Mesodermal cell (in vitro differentiated cells): Measurements from ENCODE around the gene TDRD9.
"Not testable (repeated sequence)": the region's sequence is repeated elsewhere in the genome, so short reads cannot be mapped to it uniquely, and the experiment has no call there.

Source experiments
- H3K27ac ChIP-seq: 2 replicates; pipeline ENCODE4 v1.7.0; 2013; ENCODE audit warnings: mild to moderate bottlenecking, low read depth, low read length, moderate library complexity; ENCODE audit not compliant: severe bottlenecking
- H3K36me3 ChIP-seq: 2 replicates; pipeline ENCODE4 v1.7.1; 2013; ENCODE audit warnings: mild to moderate bottlenecking, low read length, moderate library complexity; ENCODE audit not compliant: control insufficient read depth, insufficient read depth
- H3K4me1 ChIP-seq: one replicate; pipeline ENCODE4 v1.7.1; 2013; ENCODE audit warnings: mild to moderate bottlenecking, low read length; ENCODE audit not compliant: insufficient read depth, control insufficient read depth, poor library complexity, severe bottlenecking
- H3K4me3 ChIP-seq: 2 replicates; pipeline ENCODE4 v1.7.0; 2013; ENCODE audit warnings: low read length, control low read depth, mild to moderate bottlenecking; ENCODE audit not compliant: insufficient read depth, poor library complexity, severe bottlenecking; ENCODE audit errors: extremely low read depth
- H3K9me3 ChIP-seq: 2 replicates; pipeline ENCODE4 v1.7.1; 2013; ENCODE audit warnings: mild to moderate bottlenecking, low read length, moderate library complexity; ENCODE audit not compliant: control insufficient read depth
- WGBS, 2 experiments: methylation state at CpG; one replicate each; pipeline ENCODE4 v1.1.5; 2013; ENCODE audit warnings: missing lambda C conversion rate in 2 of 2; ENCODE audit not compliant: insufficient coverage in 2 of 2; 5-methylcytosine and 5-hydroxymethylcytosine counted together

Gene TDRD9

DNA sequence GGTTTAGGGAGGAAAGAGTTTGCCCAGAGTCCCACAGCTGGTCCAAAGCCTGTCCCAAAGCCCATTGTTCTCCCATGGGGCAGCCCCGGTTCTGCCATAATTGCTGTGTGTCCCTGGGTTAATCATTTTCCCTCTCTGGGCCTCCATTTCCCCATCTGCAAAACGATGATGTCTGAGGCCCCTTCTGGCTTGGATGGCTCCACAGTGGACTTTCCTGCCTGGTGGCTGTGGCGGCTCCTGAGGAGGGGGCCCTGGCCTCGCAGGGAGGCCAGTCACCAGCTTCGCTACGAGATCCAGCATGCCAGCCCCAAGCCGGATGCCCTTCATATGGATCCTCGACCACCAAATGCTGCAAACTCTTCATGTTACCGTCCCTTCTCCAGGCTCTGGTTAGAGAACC is 43.4 kb upstream of the TDRD9 start:
- Histone ChIP-seq H3K4me1 (no peaks in the 10 kb centered on the region), H3K27ac (no peak overlapping the region), H3K36me3 (no peaks in the 10 kb centered on the region), H3K4me3 (no peak overlapping the region), H3K9me3 (no peaks in the 10 kb centered on the region)
- WGBS, 2 experiments = 91 to 96% methylated on average over 9 of the region's 9 CpGs

DNA sequence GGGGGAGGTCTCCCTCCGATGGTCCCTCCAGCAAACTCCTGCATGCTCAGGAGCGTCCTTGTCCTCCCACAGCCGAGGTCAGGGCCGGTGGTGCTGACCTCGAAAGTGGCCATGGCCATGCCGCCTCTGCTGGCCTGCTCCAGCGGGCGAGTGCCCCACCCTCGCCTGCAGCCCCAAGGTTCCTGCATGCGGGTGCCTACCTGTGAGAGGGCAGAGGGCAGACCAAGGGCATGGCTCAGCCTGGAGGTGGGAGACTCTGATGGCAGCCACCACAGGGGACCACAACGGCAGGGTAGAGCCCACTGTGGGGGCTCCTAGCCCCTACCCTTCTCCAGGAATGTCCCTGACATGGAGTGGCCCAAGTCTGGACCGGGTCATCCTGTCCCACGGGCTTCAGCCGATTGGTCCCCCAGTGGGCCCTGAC is 42.7 kb upstream of the TDRD9 start:
- Histone ChIP-seq H3K36me3 (no peaks in the 10 kb centered on the region), H3K9me3 (no peaks in the 10 kb centered on the region), H3K4me1 (no peaks in the 10 kb centered on the region), H3K4me3 (no peak overlapping the region), H3K27ac (no peak overlapping the region)
- 94% methylated on average over 7 to 11 of the region's 14 CpGs for WGBS, 2 experiments

DNA sequence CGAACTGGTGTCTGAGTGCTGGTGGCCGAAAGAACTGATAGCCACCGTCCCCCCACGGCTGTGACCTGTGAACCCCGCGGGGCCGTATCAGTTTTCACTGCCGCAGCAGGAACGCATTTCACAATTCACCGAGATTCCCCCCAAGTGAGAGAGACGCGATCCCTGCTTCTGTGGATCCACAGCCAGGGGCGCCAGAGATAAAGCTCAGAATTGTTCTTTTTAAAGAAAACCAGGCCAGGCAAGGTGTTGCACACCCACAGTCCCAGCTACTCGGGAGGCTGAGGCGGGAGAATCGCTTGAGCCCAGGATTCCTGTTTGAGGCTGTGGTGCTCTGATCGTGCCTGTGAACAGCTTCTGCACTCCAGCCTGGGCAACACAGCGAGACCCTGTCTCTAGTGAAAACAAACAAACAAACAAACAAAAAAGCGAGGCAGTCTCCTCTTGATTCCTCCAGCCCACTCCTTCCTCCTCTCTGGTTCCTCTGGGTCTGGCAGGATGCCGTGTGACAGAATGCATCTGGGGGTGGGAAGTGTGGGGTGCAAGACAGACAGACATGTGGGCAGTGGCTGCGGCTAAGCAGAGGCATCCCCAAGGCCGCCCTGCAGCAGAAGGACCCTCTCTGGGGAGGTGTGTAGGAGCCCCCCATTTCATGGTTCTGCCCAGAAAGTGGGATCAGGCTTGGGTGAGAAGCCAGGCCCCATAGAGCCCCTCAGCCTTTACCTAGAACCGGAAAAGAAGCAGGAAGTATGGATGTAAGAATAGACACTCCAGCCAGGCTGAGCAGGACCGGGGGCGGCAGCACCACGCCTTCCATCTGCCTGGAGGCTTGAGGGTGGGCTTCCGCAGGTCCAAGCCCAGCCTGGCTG is 41.7 kb upstream of the TDRD9 start:
- H3K9me3 ChIP-seq = no peaks in the 10 kb centered on the region
- H3K36me3 ChIP-seq = no peaks in the 10 kb centered on the region
- no peak overlapping the region for H3K27ac ChIP-seq
- no peak overlapping the region for H3K4me3 ChIP-seq
- 56 to 61% methylated on average over 21 to 25 of the region's 27 CpGs for WGBS, 2 experiments
- H3K4me1 ChIP-seq = no peaks in the 10 kb centered on the region

DNA sequence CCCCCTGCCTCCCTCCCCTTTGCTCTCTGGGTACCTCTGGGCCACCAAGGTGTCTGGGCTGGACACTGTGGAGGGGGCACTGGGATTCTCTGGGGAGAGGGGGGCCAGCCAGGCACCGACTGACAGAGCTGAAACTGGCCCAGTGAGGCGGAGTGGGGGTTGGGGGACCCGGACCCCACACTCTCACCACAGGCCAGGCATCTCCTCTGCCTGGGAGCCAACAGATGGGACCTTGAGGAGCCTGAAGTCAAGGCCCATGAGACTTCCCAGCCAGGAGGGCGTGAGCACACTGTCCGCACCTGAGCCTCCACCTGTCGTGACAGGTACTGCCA is 41.1 kb upstream of the TDRD9 start:
- 89 to 95% methylated on average over 5 to 6 of the region's 6 CpGs for WGBS, 2 experiments

DNA sequence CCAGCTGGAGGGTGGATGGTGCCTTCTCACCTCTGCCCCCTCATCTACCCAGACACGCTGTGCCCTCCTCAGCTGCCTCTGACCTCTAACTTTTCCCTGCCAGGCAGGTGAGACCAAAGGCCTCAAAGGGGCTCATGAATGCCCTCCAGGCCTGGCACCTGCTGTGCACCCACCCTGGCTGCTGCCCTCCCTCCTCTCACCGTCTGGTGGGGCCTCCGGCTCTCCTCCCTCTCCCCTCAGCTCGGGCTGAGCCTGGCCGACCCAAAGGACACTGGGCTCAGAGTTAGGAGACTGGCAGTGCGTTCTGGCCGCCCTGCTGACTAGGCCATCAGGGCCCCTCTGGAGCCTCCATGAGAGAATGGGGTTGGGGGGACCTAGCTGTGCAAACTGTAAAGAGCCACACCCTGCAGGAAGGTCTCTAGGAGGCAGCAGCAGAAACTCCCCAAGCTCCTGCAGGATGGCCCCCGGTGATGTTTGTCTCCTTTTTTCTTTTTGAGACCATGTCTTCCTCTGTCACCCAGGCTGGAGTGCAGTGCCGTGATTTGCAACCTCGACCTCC is 40.6 kb upstream of the TDRD9 start:
- Histone ChIP-seq H3K27ac (no peak overlapping the region), H3K4me1 (no peaks in the 10 kb centered on the region), H3K9me3 (no peaks in the 10 kb centered on the region), H3K4me3 (no peak overlapping the region), H3K36me3 (no peaks in the 10 kb centered on the region)
- WGBS, 2 experiments = 88 to 93% methylated on average over 6 of the region's 10 CpGs

More for the DNA sequence above, 41.1 kb upstream of the TDRD9 start:
- H3K27ac ChIP-seq = no peak overlapping the region
- H3K9me3 ChIP-seq = no peaks in the 10 kb centered on the region
- no peaks in the 10 kb centered on the region for H3K36me3 ChIP-seq
- no peaks in the 10 kb centered on the region for H3K4me1 ChIP-seq
- no peak overlapping the region for H3K4me3 ChIP-seq

DNA sequence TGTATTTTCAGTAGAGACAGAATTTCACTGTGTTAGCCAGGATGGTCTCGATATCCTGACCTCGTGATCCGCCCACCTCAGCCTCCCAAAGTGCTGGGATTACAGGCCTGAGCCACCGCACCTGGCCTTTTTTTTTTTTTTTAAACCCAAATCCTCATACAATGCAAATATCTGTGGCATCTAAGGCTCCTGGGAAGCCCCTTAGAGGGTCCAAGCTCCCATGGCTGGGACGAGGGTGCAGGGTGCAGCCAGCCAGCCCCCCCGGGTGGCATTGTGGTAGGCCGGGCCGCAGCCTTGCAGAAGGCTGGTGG is 39.3 kb upstream of the TDRD9 start:
- not testable (repeated sequence) for H3K4me3 ChIP-seq

GRCh38 chr14:103889313-103890051 is 38.8 kb upstream of the TDRD9 start:
- H3K9me3 ChIP-seq = no peaks in the 10 kb centered on the region
- H3K27ac ChIP-seq = no peak overlapping the region
- WGBS, 2 experiments = 91 to 93% methylated on average over 21 to 30 of the region's 31 CpGs
- H3K4me1 ChIP-seq = no peaks in the 10 kb centered on the region
- no peaks in the 10 kb centered on the region for H3K36me3 ChIP-seq
- H3K4me3 ChIP-seq = no peak overlapping the region

More for the DNA sequence above, 39.3 kb upstream of the TDRD9 start:
- not testable (repeated sequence) for H3K36me3 ChIP-seq, H3K9me3 ChIP-seq, H3K27ac ChIP-seq, H3K4me1 ChIP-seq
- WGBS, 2 experiments = 95 to 100% methylated on average over 4 to 6 of the region's 8 CpGs

DNA sequence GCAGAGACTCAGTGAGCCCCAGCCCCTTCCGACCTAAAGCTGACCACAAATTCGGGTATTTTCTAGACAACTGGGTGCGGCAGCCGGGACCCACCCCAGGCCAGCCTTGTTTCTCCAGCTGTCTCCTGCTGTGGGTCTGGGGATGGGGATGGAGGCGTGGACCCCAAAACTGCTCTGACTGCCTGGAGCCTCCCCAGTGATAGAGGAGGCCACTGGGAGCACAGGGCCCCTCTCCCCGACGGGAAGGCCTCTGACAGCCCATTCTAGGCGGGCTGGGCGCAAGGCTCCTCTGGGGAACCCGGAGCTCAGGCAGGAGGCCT is 38.2 kb upstream of the TDRD9 start:
- Histone ChIP-seq H3K4me3 (no peak overlapping the region), H3K9me3 (no peaks in the 10 kb centered on the region), H3K36me3 (no peaks in the 10 kb centered on the region), H3K27ac (no peak overlapping the region), H3K4me1 (no peaks in the 10 kb centered on the region)
- 94 to 95% methylated on average over 7 to 8 of the region's 10 CpGs for WGBS, 2 experiments

- WGBS, 2 experiments = 91% methylated on average over 18 of the region's 18 CpGs
- Histone ChIP-seq H3K36me3 (no peaks in the 10 kb centered on the region), H3K4me3 (no peak overlapping the region)
Measured at GRCh38 chr14:103890821-103891666, 37.2 kb upstream of the TDRD9 start.

DNA sequence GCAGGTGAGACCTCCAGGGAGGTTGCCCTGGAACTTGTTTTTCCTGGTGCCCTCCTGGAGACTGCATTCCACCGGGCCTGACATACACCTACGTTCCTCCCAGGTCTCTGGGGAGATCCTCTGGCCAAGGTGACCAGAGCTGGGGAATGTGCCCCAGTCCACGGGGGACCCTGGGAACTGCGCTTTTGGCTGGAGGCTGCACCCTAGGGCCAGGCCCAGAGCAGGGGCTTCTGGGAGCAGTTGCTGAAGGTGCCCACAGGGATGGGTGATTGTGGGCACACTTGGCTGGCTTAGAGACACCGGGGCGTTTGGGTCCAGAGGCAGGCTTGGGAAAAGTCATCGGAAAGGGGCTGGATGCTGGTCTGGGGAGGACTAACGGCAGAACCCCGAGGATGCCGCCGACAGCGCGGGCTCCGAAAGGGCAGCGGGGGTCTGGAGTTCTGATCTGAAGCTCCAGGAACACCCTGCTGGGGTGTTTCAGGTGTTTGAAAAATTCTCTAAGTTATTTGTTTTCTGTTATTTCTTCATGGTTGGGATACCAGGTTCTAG is 36.5 kb upstream of the TDRD9 start:
- Histone ChIP-seq H3K27ac (no peak overlapping the region), H3K36me3 (no peaks in the 10 kb centered on the region), H3K4me1 (no peaks in the 10 kb centered on the region), H3K9me3 (peaks cover 6% of the 10 kb centered on the region), H3K4me3 (no peak overlapping the region)
- WGBS, 2 experiments = 90 to 92% methylated on average over 15 of the region's 15 CpGs

More at GRCh38 chr14:103890821-103891666, 37.2 kb upstream of the TDRD9 start:
- peaks cover under 1% of the 10 kb centered on the region for H3K9me3 ChIP-seq
- H3K27ac ChIP-seq = no peak overlapping the region
- no peaks in the 10 kb centered on the region for H3K4me1 ChIP-seq
